ENCODE measurements around the gene HOXA5. TPM values are rescaled to one million over a fixed set of nuclear protein-coding genes. Genes with fewer than 3 reads are reported as not detected.

Gene HOXA5
- total and polyA plus RNA-seq, 9 donors: 7.1 to 16.6 (median 9.4) TPM

GRCh38 chr7:27152816-27153442 lies 9.4 kb upstream of the HOXA5 start:
- 34% methylated on average over 17 of the region's 22 CpGs for WGBS (ENCODE audit: insufficient coverage)
- Histone ChIP-seq H3K27me3 (ENCODE audit: control insufficient read depth, insufficient read depth, low read length) (peaks cover 71% of the 10 kb centered on the region), H3K4me3 (ENCODE audit: low read length) (peak overlapping the region; percentile 79), H3K4me1 (ENCODE audit: control insufficient read depth, insufficient read depth, low read length) (peaks cover 81% of the 10 kb centered on the region), H3K27ac (ENCODE audit: low read length) (peak overlapping the region; percentile 94), H3K9me3 (replicated peaks; ENCODE audit: control insufficient read depth, low read depth, low read length) (no peaks in the 10 kb centered on the region), H3K36me3 (ENCODE audit: control insufficient read depth, insufficient read depth, low read length) (peaks cover 10% of the 10 kb centered on the region)
- DNase-seq: no peak

- WGBS (ENCODE audit: insufficient coverage): 2% methylated on average over 42 of the region's 53 CpGs
- Histone ChIP-seq H3K9me3 (replicated peaks; ENCODE audit: control insufficient read depth, low read depth, low read length) (no peaks in the 10 kb centered on the region), H3K27me3 (ENCODE audit: control insufficient read depth, insufficient read depth, low read length) (peaks cover 67% of the 10 kb centered on the region), H3K27ac (ENCODE audit: low read length) (peak within 1 kb of the TSS; percentile 94), H3K4me3 (ENCODE audit: low read length) (peak within 1 kb of the TSS; percentile 79), H3K36me3 (ENCODE audit: control insufficient read depth, insufficient read depth, low read length) (peaks cover 10% of the 10 kb centered on the region), H3K4me1 (ENCODE audit: control insufficient read depth, insufficient read depth, low read length) (peaks cover 81% of the 10 kb centered on the region)
- DNase-seq: peak; percentile 94
Observed at GRCh38 chr7:27151931-27152815, 8.7 kb upstream of the HOXA5 start, which contains the start of gene HOXA3. HOXA3 (minus strand) TSS chr7:27152583; CDS start chr7:27110640, 41,943 bp downstream.

- Histone ChIP-seq H3K27me3 (ENCODE audit: control insufficient read depth, insufficient read depth, low read length) (peaks cover 68% of the 10 kb centered on the region), H3K9me3 (replicated peaks; ENCODE audit: control insufficient read depth, low read depth, low read length) (no peaks in the 10 kb centered on the region), H3K4me3 (ENCODE audit: low read length) (peak overlapping the region; percentile 79), H3K36me3 (ENCODE audit: control insufficient read depth, insufficient read depth, low read length) (peaks cover 14% of the 10 kb centered on the region), H3K4me1 (ENCODE audit: control insufficient read depth, insufficient read depth, low read length) (peaks cover 84% of the 10 kb centered on the region), H3K27ac (ENCODE audit: low read length) (peak overlapping the region; percentile 94)
- DNase-seq: no peak
- 2% methylated on average over 19 of the region's 27 CpGs for WGBS (ENCODE audit: insufficient coverage)
Observed at GRCh38 chr7:27151341-27151930, 8.0 kb upstream of the HOXA5 start.

GRCh38 chr7:27150568-27151340 lies 7.3 kb upstream of the HOXA5 start:
- DNase-seq: peak; percentile 92
- peak overlapping the region; percentile 94 for H3K27ac ChIP-seq (ENCODE audit: low read length)
- peaks cover 65% of the 10 kb centered on the region for H3K27me3 ChIP-seq (ENCODE audit: control insufficient read depth, insufficient read depth, low read length)
- 2% methylated on average over 53 of the region's 58 CpGs for WGBS (ENCODE audit: insufficient coverage)
- peak overlapping the region; percentile 79 for H3K4me3 ChIP-seq (ENCODE audit: low read length)
- peaks cover 88% of the 10 kb centered on the region for H3K4me1 ChIP-seq (ENCODE audit: control insufficient read depth, insufficient read depth, low read length)
- peaks cover 16% of the 10 kb centered on the region for H3K36me3 ChIP-seq (ENCODE audit: control insufficient read depth, insufficient read depth, low read length)
- no peaks in the 10 kb centered on the region for H3K9me3 ChIP-seq (replicated peaks; ENCODE audit: control insufficient read depth, low read depth, low read length)

- H3K36me3 ChIP-seq (ENCODE audit: control insufficient read depth, insufficient read depth, low read length): peaks cover 22% of the 10 kb centered on the region
- WGBS (ENCODE audit: insufficient coverage): 31% methylated on average over 7 of the region's 13 CpGs
- peak overlapping the region; percentile 94 for H3K27ac ChIP-seq (ENCODE audit: low read length)
- DNase-seq: no peak
- peaks cover 63% of the 10 kb centered on the region for H3K27me3 ChIP-seq (ENCODE audit: control insufficient read depth, insufficient read depth, low read length)
- no peaks in the 10 kb centered on the region for H3K9me3 ChIP-seq (replicated peaks; ENCODE audit: control insufficient read depth, low read depth, low read length)
- H3K4me3 ChIP-seq (ENCODE audit: low read length): peak overlapping the region; percentile 79
- H3K4me1 ChIP-seq (ENCODE audit: control insufficient read depth, insufficient read depth, low read length): peaks cover 87% of the 10 kb centered on the region
Observed at GRCh38 chr7:27149842-27150567, 6.5 kb upstream of the HOXA5 start.

- H3K27ac ChIP-seq (ENCODE audit: low read length): peak overlapping the region; percentile 94
Observed at GRCh38 chr7:27148756-27149641, 5.5 kb upstream of the HOXA5 start.

GRCh38 chr7:27148031-27148755 lies 4.7 kb upstream of the HOXA5 start:
- H3K4me3 ChIP-seq (ENCODE audit: low read length): peak overlapping the region; percentile 79
- 14% methylated on average over 28 of the region's 28 CpGs for WGBS (ENCODE audit: insufficient coverage)
- peaks cover 84% of the 10 kb centered on the region for H3K4me1 ChIP-seq (ENCODE audit: control insufficient read depth, insufficient read depth, low read length)
- DNase-seq: peak; percentile 64
- peak overlapping the region; percentile 94 for H3K27ac ChIP-seq (ENCODE audit: low read length)
- peaks cover 57% of the 10 kb centered on the region for H3K27me3 ChIP-seq (ENCODE audit: control insufficient read depth, insufficient read depth, low read length)
- no peaks in the 10 kb centered on the region for H3K9me3 ChIP-seq (replicated peaks; ENCODE audit: control insufficient read depth, low read depth, low read length)
- peaks cover 25% of the 10 kb centered on the region for H3K36me3 ChIP-seq (ENCODE audit: control insufficient read depth, insufficient read depth, low read length)

More at GRCh38 chr7:27148756-27149641, 5.5 kb upstream of the HOXA5 start:
- Histone ChIP-seq H3K4me3 (ENCODE audit: low read length) (peak overlapping the region; percentile 79), H3K27me3 (ENCODE audit: control insufficient read depth, insufficient read depth, low read length) (peaks cover 60% of the 10 kb centered on the region), H3K9me3 (replicated peaks; ENCODE audit: control insufficient read depth, low read depth, low read length) (no peaks in the 10 kb centered on the region), H3K4me1 (ENCODE audit: control insufficient read depth, insufficient read depth, low read length) (peaks cover 86% of the 10 kb centered on the region), H3K36me3 (ENCODE audit: control insufficient read depth, insufficient read depth, low read length) (peaks cover 24% of the 10 kb centered on the region)
- WGBS (ENCODE audit: insufficient coverage): 31% methylated on average over 25 of the region's 30 CpGs
- peak; percentile 55 for DNase-seq

- H3K27ac ChIP-seq (ENCODE audit: low read length): peak within 1 kb of the TSS; percentile 94
- peaks cover 52% of the 10 kb centered on the region for H3K27me3 ChIP-seq (ENCODE audit: control insufficient read depth, insufficient read depth, low read length)
- DNase-seq: peak; percentile 84
- H3K4me1 ChIP-seq (ENCODE audit: control insufficient read depth, insufficient read depth, low read length): peaks cover 79% of the 10 kb centered on the region
- H3K36me3 ChIP-seq (ENCODE audit: control insufficient read depth, insufficient read depth, low read length): peaks cover 28% of the 10 kb centered on the region
- H3K4me3 ChIP-seq (ENCODE audit: low read length): peak within 1 kb of the TSS; percentile 79
- no peaks in the 10 kb centered on the region for H3K9me3 ChIP-seq (replicated peaks; ENCODE audit: control insufficient read depth, low read depth, low read length)
- 19% methylated on average over 63 of the region's 63 CpGs for WGBS (ENCODE audit: insufficient coverage)
Observed at GRCh38 chr7:27147199-27148030, 3.9 kb upstream of the HOXA5 start, which contains the start of gene HOXA6. HOXA6 (minus strand) TSS chr7:27147774; CDS start chr7:27147749, 25 bp downstream.

Data from muscle of leg (tissue), 11 donors.